Astrocyte of the spinal cord (primary cell): ENCODE results near the gene LZTS2.

Source experiments
- DNase-seq: peaks from one replicate; pipeline ENCODE4 v3.0.0; 2011; ENCODE audit warnings: low read depth, low spot score
- H3K4me3 ChIP-seq: 2 replicates; pipeline ENCODE4 v1.5.1; 2011; ENCODE audit warnings: low read depth, mild to moderate bottlenecking, low read length, moderate library complexity
- in situ Hi-C: cut with HindIII; loops from 2 replicates; pipeline ENCODE4 v1.10.0; 2017; ENCODE audit warnings: low sequenced_read_pairs
- TF ChIP-seq, protein P1 (sequence below): IDR thresholded peaks from 2 replicates; pipeline ENCODE4 v1.5.1; 2012; ENCODE audit warnings: low read depth, mild to moderate bottlenecking, low read length, inconsistent platforms

Gene LZTS2

DNA sequence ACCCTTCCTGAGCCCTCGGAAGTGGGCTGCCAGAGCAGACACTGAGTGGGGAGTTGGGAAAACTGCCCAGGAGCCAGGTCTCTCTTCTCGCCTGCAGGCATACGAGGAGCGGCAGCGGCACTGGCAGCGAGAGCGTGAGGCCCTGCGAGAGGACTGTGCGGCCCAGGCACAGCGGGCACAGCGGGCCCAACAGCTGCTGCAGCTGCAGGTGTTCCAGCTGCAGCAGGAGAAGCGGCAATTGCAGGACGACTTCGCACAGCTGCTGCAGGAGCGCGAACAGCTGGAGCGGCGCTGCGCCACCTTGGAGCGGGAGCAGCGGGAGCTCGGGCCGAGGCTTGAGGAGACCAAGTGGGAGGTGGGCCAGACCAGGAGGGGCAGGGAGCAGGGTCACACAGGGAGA, 5.8 kb downstream of the LZTS2 start:
- no peak for DNase-seq
- TF ChIP-seq, protein P1, sequence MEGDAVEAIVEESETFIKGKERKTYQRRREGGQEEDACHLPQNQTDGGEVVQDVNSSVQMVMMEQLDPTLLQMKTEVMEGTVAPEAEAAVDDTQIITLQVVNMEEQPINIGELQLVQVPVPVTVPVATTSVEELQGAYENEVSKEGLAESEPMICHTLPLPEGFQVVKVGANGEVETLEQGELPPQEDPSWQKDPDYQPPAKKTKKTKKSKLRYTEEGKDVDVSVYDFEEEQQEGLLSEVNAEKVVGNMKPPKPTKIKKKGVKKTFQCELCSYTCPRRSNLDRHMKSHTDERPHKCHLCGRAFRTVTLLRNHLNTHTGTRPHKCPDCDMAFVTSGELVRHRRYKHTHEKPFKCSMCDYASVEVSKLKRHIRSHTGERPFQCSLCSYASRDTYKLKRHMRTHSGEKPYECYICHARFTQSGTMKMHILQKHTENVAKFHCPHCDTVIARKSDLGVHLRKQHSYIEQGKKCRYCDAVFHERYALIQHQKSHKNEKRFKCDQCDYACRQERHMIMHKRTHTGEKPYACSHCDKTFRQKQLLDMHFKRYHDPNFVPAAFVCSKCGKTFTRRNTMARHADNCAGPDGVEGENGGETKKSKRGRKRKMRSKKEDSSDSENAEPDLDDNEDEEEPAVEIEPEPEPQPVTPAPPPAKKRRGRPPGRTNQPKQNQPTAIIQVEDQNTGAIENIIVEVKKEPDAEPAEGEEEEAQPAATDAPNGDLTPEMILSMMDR: no peak
- in situ Hi-C loops: no loop called here
- H3K4me3 ChIP-seq: no peak overlapping the region

DNA sequence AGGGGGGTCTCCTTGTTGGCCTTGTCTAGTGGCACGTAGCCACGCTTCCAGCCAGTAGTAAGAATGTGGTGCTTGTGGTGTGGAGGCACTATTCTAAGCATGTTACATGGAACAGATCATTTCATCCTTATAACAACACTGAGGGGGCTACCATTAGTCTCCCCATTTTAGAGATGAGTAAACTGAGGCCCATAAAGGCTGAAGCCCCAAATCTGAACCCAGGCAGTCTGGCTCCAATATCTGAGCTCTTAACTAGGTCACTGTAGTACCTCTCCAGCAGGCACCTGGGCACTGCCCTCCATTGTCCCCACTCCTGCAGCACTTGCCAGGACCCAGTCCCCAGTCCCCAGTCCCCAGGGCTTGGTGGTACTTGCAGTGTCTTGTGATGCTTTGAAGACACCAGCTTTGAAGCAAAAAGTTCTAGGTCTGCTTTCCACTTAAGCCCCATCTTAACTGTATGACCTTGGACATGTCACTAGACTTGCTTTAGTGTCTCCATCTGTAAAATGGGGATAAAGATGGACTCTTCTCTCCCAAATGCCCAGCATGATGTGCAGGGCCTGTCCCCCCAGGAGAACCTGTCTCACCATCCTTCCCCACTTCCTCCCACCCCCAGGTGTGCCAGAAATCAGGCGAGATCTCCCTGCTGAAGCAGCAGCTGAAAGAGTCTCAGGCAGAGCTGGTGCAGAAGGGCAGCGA, 6.4 kb downstream of the LZTS2 start:
- DNase-seq: no peak
- H3K4me3 ChIP-seq: no peak overlapping the region
- in situ Hi-C loops: no loop called here
- TF ChIP-seq, protein P1: no peak

DNA sequence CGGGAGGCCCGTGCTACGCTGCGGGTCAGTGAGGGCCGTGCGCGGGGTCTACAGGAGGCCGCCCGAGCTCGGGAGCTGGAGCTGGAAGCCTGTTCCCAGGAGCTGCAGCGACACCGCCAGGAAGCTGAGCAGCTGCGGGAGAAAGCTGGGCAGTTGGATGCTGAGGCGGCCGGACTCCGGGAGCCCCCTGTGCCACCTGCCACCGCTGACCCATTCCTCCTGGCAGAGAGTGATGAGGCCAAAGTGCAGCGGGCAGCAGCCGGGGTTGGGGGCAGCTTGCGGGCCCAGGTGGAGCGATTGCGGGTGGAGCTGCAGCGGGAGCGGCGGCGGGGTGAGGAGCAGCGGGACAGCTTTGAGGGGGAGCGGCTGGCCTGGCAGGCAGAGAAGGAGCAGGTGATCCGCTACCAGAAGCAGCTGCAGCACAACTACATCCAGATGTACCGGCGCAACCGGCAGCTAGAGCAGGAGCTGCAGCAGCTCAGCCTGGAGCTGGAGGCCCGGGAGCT, 7.0 kb downstream of the LZTS2 start:
- in situ Hi-C loops: no loop called here
- no peak overlapping the region for H3K4me3 ChIP-seq
- TF ChIP-seq, protein P1: no peak
- no peak for DNase-seq

DNA sequence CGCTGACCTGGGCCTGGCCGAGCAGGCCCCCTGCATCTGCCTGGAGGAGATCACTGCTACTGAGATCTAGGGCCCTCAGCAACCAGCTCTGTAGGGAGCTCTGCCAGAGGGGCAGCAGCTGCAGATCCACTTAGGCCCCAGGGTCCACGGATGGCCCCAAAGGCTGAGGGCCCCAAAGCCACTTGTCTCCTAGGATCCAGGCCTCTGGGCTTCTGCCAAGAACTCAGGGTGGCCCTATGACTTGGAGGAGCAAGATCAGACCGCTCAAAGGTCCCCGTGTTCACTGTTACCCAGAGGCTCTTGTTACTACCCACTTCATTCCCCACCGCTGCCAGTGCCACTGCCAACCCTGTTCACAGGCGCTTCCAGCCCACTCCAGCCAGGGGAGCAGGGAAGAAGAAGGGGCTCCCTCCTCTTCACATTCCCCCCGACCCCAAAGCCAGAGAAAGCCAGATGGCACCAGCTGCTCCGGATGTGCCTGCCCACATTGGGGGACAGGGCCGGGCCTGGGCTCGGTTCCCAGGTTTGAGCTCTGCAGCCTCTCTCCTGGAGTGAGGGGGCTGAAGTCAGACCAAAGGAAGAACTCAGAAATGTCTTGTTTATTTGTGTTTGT, 7.6 kb downstream of the LZTS2 start:
- no peak for DNase-seq
- TF ChIP-seq, protein P1: no peak
- no peak overlapping the region for H3K4me3 ChIP-seq
- in situ Hi-C loops: no loop called here

DNA sequence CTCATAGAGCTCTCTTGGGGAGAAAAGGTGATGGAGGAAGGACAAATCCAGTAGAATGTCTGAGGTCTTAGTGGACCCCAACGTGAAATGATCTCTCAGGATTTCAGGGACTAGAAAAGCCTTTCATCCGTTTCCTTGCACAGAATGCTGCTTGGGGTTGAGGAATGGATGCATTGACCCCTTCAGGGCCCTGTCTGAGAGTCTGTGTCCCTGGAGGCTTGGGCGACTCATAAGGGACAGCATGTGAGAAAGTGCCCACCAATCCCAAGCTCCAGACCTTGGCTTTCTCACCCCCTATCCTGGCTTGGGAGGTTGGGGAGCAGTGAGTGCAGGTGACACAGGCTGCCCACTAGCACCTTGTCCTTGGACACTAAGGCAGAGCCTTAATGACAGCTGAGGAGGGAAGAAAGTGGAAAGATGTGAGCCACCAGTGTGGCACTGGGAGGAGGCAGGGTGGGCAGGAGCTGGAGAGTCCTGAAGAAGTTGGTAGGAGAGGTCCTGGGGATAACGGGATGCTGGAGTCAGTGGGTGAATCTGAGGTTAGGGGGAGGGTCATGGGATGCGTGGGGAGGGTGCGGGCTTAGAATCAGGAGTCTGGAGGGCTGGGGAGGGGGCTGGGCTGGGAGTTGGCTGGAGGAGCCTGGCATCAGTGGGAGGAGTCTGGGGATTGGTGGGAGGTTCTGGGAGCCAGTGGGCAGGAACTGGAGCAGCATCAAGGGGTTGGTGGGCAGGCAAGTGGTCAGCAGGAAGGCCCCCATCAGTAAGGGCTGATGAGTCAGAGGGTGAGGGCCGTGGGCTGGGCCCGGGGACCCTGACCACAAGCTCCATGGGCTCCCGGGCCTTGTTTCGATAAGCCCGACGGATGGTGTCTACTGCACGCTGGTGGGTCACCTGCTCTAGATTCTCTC, 8.6 kb downstream of the LZTS2 start:
- H3K4me3 ChIP-seq: no peak overlapping the region
- in situ Hi-C loops: no loop called here
- TF ChIP-seq, protein P1: no peak
- no peak for DNase-seq

DNA sequence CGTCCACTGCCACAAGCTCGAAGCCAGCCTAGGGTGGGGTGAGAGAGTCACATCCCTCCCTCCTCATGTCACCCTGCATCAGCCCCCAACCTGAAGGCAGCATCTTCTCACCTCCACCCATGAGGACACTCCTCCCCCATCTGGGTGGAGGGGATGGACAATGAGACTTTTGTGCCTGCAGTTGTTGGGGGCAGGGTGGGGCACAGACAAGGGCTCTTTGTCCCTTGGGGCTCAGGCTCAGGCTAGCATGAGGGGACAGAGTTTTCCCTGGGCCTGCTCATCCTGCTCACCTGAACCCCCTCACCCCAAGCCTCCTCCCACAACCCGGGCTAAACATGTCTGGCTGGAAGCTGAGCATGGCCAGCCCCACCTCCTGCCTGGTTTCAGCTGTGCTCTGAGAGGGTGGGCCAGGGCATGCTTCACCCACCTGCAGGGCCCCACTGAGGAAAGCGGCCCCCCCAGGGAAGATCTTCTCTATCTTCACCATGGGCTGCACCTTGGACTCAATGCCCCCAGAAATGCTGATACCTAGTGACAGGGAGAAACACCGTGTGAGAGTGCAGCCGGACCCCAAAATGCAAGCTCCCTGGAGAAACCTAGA, 9.3 kb downstream of the LZTS2 start:
- in situ Hi-C loops: no loop called here
- H3K4me3 ChIP-seq: no peak overlapping the region
- TF ChIP-seq, protein P1: no peak

More for the DNA sequence above, 9.3 kb downstream of the LZTS2 start:
- no peak for DNase-seq
